H1 (cell line): ENCODE results near the gene LCN6.
"Not testable (repeated sequence)": the region's sequence is repeated elsewhere in the genome, so short reads cannot be mapped to it uniquely, and the experiment has no call there.

Experiments used
- EZH2 ChIP-seq: fragments of 200-600 bp; sonication (generic); IDR thresholded peaks from 2 replicates; pipeline ENCODE4 v1.7.1; 2012; ENCODE audit warnings: low read depth, mild to moderate bottlenecking, moderate library complexity, low read length, inconsistent platforms; ENCODE audit not compliant: severe bottlenecking
- JUND ChIP-seq: IDR thresholded peaks from 2 replicates; pipeline ENCODE4 v1.6.1; 2011; ENCODE audit warnings: mild to moderate bottlenecking, improper control_type of control experiment, low read length
- MAFK ChIP-seq: IDR thresholded peaks from 2 replicates; pipeline ENCODE4 v1.6.1; 2012; ENCODE audit warnings: low read depth, mild to moderate bottlenecking, improper control_type of control experiment, low read length
- POLR2A ChIP-seq, 2 experiments: IDR thresholded peaks; 1 replicate in 1 of 2; 2 replicates in 1 of 2; pipeline ENCODE4 v1.6.1; 2011; ENCODE audit warnings: low read depth in 2 of 2, low read length in 2 of 2, mild to moderate bottlenecking in 2 of 2; ENCODE audit errors: control extremely low read depth in 1 of 2
- POLR2AphosphoS5 ChIP-seq: IDR thresholded peaks from 2 replicates; pipeline ENCODE4 v1.6.1; 2011; ENCODE audit warnings: low read depth, low read length
- POU5F1 ChIP-seq: IDR thresholded peaks from 2 replicates; pipeline ENCODE4 v1.6.1; 2011; ENCODE audit warnings: low read depth, mild to moderate bottlenecking, low read length, moderate library complexity
- RAD21 ChIP-seq, 2 experiments: IDR thresholded peaks in 1 of 2; conservative IDR thresholded peaks in 1 of 2; 2 replicates each; pipeline ENCODE4 v1.6.1; 2011; ENCODE audit warnings: low read depth in 2 of 2, low read length in 2 of 2, improper control_type of control experiment in 1 of 2, inconsistent platforms in 1 of 2, mild to moderate bottlenecking in 1 of 2, moderate library complexity in 1 of 2
- SIRT6 ChIP-seq: IDR thresholded peaks from one replicate; pipeline ENCODE4 v1.7.1; 2012; ENCODE audit warnings: low read length, inconsistent platforms
- SIX5 ChIP-seq: IDR thresholded peaks from 2 replicates; pipeline ENCODE4 v1.6.1; 2011; ENCODE audit warnings: mild to moderate bottlenecking, low read depth, low read length
- SP1 ChIP-seq: IDR thresholded peaks from 2 replicates; pipeline ENCODE4 v1.6.1; 2011; ENCODE audit warnings: low read depth, low read length
- TCF12 ChIP-seq: IDR thresholded peaks from 2 replicates; pipeline ENCODE4 v1.6.1; 2011; ENCODE audit warnings: low read depth, mild to moderate bottlenecking, low read length
- YY1 ChIP-seq: IDR thresholded peaks from 2 replicates; pipeline ENCODE4 v1.6.1; 2011; ENCODE audit warnings: low read depth, mild to moderate bottlenecking, low read length
- ZNF274 ChIP-seq: IDR thresholded peaks from 2 replicates; pipeline ENCODE4 v1.7.0; 2012; ENCODE audit warnings: low read length, borderline replicate concordance; ENCODE audit errors: extremely low read depth
- TF ChIP-seq, protein P1 (sequence below), 3 experiments: IDR thresholded peaks; 1 replicate in 2 of 3; 2 replicates in 1 of 3; pipeline versions ENCODE4 v1.5.1 to v1.6.1; 2011; ENCODE audit warnings: low read length in 3 of 3, mild to moderate bottlenecking in 3 of 3, inconsistent platforms in 2 of 3, low read depth in 1 of 3, moderate library complexity in 1 of 3; ENCODE audit not compliant: insufficient read depth in 1 of 3; ENCODE audit errors: control extremely low read depth in 1 of 3

DNA sequence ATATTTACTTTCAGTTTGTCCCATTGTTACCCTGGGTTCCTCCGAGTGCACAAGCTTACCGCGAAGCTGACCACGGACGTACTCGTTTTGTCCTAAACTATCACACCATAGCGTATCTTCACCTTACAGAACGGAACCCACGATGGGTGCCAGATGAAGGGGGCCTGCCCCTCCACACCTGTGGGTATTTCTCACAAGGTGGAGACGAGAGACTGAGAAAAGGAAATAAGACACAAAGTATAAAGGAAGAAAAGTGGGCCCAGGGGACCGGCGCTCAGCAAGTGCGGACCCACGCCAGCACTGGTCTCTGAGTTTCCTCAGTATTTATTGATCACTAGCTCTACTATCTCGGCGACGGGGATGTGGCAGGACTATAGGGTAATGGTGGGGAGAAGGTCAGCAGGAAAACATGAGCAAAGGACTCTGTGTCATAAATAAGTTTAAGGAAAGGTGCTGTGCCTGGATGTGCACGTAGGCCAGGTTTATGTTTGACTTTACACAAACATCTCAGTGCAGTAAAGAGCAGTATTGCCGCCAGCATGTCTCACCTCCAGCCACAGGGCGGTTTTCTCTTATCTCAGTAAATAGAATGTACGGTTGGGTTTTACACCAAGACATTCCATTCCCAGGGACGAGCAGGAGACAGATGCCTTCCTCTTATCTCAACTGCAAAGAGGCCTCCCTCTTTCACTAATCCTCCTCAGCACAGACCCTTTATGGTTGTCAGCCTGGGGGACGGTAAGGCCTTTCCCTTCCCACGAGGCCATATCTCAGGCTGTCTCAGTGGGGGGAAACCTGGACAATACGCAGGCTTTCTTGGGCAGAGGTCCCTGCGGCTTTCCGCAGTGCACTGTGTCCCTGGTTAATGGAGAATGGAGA lies 40.6 kb upstream of the LCN6 start:
- TF ChIP-seq SIX5; TCF12; RAD21 (IDR thresholded peaks at IDR 0.05 in 1 of 2, conservative IDR thresholded peaks at IDR 0.05 in 1 of 2; ENCODE audit: low read depth in 2 of 2, low read length in 2 of 2); SIRT6; ZNF274; MAFK; EZH2; POU5F1; SP1; YY1; POLR2AphosphoS5; POLR2A (IDR thresholded peaks at IDR 0.05; ENCODE audit: control extremely low read depth in 1 of 2, low read depth in 2 of 2, low read length in 2 of 2); JUND: not testable (repeated sequence)
- TF ChIP-seq, protein P1, sequence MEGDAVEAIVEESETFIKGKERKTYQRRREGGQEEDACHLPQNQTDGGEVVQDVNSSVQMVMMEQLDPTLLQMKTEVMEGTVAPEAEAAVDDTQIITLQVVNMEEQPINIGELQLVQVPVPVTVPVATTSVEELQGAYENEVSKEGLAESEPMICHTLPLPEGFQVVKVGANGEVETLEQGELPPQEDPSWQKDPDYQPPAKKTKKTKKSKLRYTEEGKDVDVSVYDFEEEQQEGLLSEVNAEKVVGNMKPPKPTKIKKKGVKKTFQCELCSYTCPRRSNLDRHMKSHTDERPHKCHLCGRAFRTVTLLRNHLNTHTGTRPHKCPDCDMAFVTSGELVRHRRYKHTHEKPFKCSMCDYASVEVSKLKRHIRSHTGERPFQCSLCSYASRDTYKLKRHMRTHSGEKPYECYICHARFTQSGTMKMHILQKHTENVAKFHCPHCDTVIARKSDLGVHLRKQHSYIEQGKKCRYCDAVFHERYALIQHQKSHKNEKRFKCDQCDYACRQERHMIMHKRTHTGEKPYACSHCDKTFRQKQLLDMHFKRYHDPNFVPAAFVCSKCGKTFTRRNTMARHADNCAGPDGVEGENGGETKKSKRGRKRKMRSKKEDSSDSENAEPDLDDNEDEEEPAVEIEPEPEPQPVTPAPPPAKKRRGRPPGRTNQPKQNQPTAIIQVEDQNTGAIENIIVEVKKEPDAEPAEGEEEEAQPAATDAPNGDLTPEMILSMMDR (IDR thresholded peaks at IDR 0.05; ENCODE audit: control extremely low read depth in 1 of 3, insufficient read depth in 1 of 3, low read depth in 1 of 3, low read length in 3 of 3): not testable (repeated sequence)
